HG03558 (cell line): ENCODE measurements around the gene MUC7.

Source experiments
- ATAC-seq: cut with Tn5 transposase; IDR thresholded peaks from one replicate; pipeline ENCODE4 v1.9.1; 2021; ENCODE audit warnings: moderate number of reproducible peaks; ENCODE audit not compliant: unreplicated experiment; ENCODE audit errors: extremely low read depth

Gene MUC7

DNA sequence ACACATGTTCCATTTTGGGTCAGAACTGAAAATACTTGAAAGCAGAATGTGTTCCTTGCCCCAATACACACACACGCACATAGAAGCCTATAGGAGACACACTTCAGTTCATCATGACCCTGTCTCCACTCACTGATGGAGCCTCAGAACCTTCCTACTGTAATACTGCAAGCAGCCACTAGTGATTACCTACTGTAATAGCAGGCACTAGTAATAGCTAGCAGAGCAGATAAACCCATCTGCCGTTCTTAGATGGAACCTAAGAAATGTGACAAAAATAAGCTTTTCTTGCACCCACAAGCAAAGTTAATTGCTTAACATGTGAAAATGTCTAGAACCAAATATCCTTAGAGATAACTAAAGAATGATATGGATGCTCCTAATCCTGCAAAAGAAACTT is 60.0 kb downstream of the MUC7 start:
- ATAC-seq: no peak
